ENCODE measurements around the gene CELA3B.
"Not testable (repeated sequence)": the region's sequence is repeated elsewhere in the genome, so short reads cannot be mapped to it uniquely, and the experiment has no call there.

The CELA3B gene

DNA sequence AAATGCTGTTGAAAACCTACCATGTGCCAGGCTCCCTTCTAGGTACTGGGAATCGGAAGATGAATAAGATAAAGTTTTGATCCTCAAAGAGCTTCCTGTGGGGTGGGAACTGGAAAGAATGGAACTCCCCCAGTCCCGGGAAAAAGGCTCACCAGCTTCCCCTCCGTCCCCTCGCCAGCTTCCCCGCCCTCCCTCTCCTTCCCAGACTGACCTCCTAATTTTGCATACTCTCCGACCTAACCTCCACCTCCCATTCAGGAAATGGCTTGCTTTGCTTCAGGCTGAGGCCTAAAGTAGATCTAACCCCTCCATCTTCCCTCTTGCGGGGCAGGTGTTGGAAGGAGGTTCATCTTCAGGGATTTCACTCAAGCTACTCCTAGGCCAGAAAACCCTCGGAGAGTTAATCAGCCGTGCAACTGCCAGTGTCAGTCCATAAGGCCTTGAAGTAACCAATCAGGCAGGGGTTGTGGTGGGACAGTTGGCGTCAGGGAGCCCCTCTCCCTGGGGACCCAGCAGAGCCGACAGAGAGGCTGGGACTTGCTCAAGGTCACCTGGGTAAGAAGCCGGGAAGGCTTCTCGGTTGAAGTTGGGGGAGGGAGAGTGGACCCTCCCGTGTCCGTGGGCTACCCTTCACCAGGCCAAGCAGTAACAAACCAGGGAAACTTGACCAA lies 21.9 kb downstream of the CELA3B start:
- H3K27me3 ChIP-seq (ENCODE audit: insufficient read depth, poor library complexity, severe bottlenecking); H3K4me3 ChIP-seq (replicated peaks; ENCODE audit: insufficient read depth, low read length); DNase-seq (ENCODE audit: low read depth in 1 of 2, low spot score in 1 of 2); H3K27ac ChIP-seq (replicated peaks): not testable (repeated sequence)

DNA sequence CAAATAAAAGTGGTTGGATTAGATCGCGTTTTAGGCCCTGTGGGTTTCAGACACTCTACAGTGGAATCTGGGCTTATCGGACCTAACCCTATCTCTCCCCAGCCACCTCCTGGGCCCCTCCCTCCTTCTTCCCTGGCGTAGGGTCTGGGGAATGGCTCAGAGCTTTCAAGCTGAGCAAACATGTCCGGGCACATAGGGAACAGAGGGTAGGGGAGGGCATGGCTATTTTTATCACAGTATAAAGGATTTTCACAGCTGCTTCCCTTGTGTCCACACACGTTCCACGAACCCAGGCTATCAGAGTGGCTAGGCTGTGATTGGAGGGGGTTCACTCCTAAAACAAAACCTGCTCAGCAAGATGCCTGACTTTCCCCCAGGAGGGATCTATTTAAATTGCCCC lies 22.8 kb downstream of the CELA3B start:
- H3K27ac ChIP-seq (replicated peaks); H3K4me3 ChIP-seq (replicated peaks; ENCODE audit: insufficient read depth, low read length); DNase-seq (ENCODE audit: low read depth in 1 of 2, low spot score in 1 of 2); H3K27me3 ChIP-seq (ENCODE audit: insufficient read depth, poor library complexity, severe bottlenecking): not testable (repeated sequence)

DNA sequence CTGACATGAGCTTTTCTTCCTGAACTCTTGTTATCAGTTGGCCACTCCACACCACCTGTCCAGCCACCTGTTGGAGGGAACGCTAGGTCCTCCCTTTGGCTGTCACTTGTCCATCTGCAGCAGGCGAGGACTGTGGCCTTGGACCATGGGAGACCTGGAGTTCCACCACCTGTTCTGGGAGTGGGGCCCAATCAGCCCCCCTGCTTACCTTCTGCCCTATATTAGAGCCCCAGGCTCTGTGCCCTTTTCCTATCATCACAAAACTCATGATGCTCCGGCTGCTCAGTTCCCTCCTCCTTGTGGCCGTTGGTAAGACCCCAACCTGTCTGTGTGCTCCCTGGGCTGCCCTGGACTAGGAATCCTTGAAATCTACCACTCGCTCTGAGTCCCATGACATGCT lies 24.6 kb downstream of the CELA3B start, which contains the start of gene CELA3A:
Gene CELA3A (plus strand): TSS at position 249 of the 400 bp plus-strand sequence. CDS start 18 bp downstream, at position 267.
- no peak for DNase-seq (ENCODE audit: low read depth in 1 of 2, low spot score in 1 of 2)
- no peaks in the 10 kb centered on the region for H3K27me3 ChIP-seq (ENCODE audit: insufficient read depth, poor library complexity, severe bottlenecking)
- no peak within 1 kb of the TSS for H3K4me3 ChIP-seq (replicated peaks; ENCODE audit: insufficient read depth, low read length)
- TF ChIP-seq GABPA (IDR thresholded peaks at IDR 0.05; ENCODE audit: low read depth) (no peak), POLR2AphosphoS5 (IDR thresholded peaks at IDR 0.05; ENCODE audit: low read depth) (no peak), SPI1 (IDR thresholded peaks at IDR 0.05; ENCODE audit: borderline replicate concordance, low read depth) (no peak)
- TF ChIP-seq, protein P1, sequence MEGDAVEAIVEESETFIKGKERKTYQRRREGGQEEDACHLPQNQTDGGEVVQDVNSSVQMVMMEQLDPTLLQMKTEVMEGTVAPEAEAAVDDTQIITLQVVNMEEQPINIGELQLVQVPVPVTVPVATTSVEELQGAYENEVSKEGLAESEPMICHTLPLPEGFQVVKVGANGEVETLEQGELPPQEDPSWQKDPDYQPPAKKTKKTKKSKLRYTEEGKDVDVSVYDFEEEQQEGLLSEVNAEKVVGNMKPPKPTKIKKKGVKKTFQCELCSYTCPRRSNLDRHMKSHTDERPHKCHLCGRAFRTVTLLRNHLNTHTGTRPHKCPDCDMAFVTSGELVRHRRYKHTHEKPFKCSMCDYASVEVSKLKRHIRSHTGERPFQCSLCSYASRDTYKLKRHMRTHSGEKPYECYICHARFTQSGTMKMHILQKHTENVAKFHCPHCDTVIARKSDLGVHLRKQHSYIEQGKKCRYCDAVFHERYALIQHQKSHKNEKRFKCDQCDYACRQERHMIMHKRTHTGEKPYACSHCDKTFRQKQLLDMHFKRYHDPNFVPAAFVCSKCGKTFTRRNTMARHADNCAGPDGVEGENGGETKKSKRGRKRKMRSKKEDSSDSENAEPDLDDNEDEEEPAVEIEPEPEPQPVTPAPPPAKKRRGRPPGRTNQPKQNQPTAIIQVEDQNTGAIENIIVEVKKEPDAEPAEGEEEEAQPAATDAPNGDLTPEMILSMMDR (IDR thresholded peaks at IDR 0.05; ENCODE audit: insufficient read depth, low read length), result no peak
- TF ChIP-seq, protein P2, sequence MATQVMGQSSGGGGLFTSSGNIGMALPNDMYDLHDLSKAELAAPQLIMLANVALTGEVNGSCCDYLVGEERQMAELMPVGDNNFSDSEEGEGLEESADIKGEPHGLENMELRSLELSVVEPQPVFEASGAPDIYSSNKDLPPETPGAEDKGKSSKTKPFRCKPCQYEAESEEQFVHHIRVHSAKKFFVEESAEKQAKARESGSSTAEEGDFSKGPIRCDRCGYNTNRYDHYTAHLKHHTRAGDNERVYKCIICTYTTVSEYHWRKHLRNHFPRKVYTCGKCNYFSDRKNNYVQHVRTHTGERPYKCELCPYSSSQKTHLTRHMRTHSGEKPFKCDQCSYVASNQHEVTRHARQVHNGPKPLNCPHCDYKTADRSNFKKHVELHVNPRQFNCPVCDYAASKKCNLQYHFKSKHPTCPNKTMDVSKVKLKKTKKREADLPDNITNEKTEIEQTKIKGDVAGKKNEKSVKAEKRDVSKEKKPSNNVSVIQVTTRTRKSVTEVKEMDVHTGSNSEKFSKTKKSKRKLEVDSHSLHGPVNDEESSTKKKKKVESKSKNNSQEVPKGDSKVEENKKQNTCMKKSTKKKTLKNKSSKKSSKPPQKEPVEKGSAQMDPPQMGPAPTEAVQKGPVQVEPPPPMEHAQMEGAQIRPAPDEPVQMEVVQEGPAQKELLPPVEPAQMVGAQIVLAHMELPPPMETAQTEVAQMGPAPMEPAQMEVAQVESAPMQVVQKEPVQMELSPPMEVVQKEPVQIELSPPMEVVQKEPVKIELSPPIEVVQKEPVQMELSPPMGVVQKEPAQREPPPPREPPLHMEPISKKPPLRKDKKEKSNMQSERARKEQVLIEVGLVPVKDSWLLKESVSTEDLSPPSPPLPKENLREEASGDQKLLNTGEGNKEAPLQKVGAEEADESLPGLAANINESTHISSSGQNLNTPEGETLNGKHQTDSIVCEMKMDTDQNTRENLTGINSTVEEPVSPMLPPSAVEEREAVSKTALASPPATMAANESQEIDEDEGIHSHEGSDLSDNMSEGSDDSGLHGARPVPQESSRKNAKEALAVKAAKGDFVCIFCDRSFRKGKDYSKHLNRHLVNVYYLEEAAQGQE (IDR thresholded peaks at IDR 0.05; ENCODE audit: insufficient replicate concordance, low read depth), result no peak
- H3K27ac ChIP-seq (replicated peaks), result no peak within 1 kb of the TSS

DNA sequence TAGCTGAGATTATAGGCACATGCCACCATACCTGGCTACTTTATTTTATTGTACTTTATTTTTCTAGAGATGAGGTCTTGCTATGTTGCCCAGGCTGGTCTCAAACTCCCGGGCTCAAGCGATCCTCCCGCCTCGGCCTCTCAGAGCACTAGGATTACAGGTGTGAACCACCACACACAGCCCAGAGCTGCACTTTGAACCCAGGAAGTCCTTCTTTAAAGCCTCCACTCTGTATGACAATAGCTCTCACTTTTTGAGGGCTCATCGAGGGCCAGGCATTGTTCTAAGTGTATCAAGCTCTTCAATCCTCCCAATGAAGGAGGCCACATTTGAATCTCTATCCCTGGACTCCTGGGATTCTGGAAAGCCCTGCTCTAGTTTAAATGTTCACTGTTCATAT lies 25.6 kb downstream of the CELA3B start:
- not testable (repeated sequence) for H3K27ac ChIP-seq (replicated peaks)

DNA sequence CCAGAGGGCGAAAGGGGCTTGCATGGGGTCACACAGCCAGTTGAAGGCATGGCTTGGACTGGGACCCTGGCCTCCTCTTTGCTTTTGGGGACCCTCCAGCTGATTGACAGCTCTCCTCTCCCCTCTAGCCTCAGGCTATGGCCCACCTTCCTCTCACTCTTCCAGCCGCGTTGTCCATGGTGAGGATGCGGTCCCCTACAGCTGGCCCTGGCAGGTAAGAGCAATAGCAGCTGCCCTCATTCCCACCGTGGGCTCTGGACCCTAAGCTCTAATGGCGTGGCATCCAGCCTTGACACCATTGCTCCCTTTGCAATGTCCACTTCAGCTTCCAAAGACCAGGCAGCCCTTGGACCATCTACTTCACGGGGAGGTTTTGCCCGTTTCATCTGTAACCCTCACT lies 26.1 kb downstream of the CELA3B start:
- not testable (repeated sequence) for H3K27ac ChIP-seq (replicated peaks); H3K27me3 ChIP-seq (ENCODE audit: insufficient read depth, poor library complexity, severe bottlenecking); H3K4me3 ChIP-seq (replicated peaks; ENCODE audit: insufficient read depth, low read length); DNase-seq (ENCODE audit: low read depth in 1 of 2, low spot score in 1 of 2)

More for the DNA sequence above, 25.6 kb downstream of the CELA3B start:
- not testable (repeated sequence) for H3K27me3 ChIP-seq (ENCODE audit: insufficient read depth, poor library complexity, severe bottlenecking); DNase-seq (ENCODE audit: low read depth in 1 of 2, low spot score in 1 of 2); H3K4me3 ChIP-seq (replicated peaks; ENCODE audit: insufficient read depth, low read length)

DNA sequence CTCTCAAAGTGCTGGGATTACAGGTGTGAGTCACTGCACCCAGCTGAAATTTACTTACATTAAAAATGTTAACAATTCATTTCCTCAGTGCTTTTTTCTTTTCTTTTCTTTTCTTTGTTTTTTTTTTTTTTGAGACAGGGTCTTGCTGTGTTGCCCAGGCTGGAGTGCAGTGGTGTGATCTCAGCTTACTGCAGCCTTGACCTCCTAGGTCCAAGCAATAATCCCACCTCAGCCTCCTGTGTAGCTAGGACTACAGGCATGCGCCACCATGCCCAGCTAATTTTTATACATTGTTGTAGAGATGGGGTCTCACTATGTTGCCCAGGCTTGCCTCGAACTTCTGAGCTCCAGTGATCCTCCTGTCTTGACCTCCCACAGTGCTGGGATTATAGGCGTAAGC lies 27.1 kb downstream of the CELA3B start:
- H3K4me3 ChIP-seq (replicated peaks; ENCODE audit: insufficient read depth, low read length); H3K27me3 ChIP-seq (ENCODE audit: insufficient read depth, poor library complexity, severe bottlenecking); DNase-seq (ENCODE audit: low read depth in 1 of 2, low spot score in 1 of 2); H3K27ac ChIP-seq (replicated peaks): not testable (repeated sequence)

DNA sequence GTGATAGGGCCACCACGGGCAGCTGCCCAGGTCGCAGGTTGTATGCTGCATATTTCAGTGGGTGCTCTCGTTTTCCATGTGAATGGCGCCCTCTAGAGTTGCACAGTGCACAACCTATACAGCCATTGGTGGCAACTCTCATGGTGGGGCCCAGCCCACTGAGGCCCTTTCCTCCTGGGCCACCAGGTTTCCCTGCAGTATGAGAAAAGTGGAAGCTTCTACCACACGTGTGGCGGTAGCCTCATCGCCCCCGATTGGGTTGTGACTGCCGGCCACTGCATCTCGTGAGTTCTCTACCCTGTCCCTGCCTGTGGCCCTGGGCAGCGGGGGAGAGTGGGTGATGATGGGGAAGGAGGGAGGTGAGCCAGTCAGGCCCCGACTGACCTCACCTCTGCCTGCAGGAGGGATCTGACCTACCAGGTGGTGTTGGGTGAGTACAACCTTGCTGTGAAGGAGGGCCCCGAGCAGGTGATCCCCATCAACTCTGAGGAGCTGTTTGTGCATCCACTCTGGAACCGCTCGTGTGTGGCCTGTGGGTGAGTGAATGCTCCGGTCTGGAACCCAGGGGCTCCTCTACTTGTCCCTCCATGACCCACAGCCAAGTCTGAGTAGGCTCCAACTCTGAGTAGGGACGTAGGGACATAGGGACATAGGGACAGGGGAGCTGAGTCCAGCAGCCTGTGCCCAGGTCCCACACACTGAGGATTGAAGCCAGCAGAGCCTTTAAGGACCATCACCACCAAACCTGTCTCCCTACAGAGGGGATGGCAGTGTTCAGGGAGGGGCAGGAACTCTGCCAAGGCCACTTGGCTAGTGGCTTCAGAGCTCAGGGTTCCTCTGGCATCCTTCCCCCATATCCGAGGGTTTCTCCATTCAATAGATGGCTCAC lies 28.7 kb downstream of the CELA3B start:
- not testable (repeated sequence) for H3K27ac ChIP-seq (replicated peaks); H3K27me3 ChIP-seq (ENCODE audit: insufficient read depth, poor library complexity, severe bottlenecking); H3K4me3 ChIP-seq (replicated peaks; ENCODE audit: insufficient read depth, low read length)
- DNase-seq (ENCODE audit: low read depth in 1 of 2, low spot score in 1 of 2), result peak in 1 of 2 experiments; percentile 39

DNA sequence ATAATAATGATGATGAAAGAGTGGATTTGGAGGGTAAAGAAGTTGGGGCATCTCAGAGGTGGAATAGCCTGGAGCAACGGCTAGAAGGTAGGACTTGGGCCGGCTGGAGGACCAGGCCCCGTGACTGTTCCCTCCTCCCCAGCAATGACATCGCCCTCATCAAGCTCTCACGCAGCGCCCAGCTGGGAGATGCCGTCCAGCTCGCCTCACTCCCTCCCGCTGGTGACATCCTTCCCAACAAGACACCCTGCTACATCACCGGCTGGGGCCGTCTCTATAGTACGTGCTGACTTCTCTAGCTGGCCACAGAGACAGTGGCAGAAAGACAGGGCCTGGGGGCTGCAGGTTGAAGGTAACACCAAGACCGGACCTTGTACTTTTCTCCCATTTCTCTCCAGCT lies 29.9 kb downstream of the CELA3B start:
- H3K4me3 ChIP-seq (replicated peaks; ENCODE audit: insufficient read depth, low read length); H3K27me3 ChIP-seq (ENCODE audit: insufficient read depth, poor library complexity, severe bottlenecking); H3K27ac ChIP-seq (replicated peaks); DNase-seq (ENCODE audit: low read depth in 1 of 2, low spot score in 1 of 2): not testable (repeated sequence)

DNA sequence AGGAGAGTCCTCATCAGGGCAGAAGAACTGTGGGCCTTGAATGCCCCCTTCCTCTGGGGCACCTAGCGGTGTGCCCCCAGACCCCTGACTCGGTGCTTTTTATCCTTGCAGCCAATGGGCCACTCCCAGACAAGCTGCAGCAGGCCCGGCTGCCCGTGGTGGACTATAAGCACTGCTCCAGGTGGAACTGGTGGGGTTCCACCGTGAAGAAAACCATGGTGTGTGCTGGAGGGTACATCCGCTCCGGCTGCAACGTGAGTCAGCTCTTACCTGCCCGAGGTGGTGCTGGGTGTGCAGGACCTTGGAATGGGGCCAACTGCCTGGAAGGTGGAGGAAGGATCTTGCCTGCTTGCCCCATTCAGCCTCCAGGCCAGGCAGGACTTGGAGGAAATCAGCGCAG lies 30.4 kb downstream of the CELA3B start:
- H3K4me3 ChIP-seq (replicated peaks; ENCODE audit: insufficient read depth, low read length); H3K27me3 ChIP-seq (ENCODE audit: insufficient read depth, poor library complexity, severe bottlenecking); DNase-seq (ENCODE audit: low read depth in 1 of 2, low spot score in 1 of 2); H3K27ac ChIP-seq (replicated peaks): not testable (repeated sequence)

DNA sequence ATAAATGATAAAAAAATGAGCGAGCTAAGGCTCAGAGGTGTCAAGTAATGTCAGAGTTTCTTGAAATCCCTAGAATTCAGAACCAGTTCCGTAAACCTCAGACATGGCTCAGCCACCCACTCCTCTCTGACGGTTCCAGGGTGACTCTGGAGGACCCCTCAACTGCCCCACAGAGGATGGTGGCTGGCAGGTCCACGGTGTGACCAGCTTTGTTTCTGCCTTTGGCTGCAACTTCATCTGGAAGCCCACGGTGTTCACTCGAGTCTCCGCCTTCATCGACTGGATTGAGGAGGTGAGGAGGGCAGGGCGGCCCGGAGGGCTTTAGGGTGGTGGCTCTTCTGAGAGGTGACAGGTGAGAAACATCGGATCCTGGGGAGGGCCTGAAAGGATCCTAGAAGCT lies 32.7 kb downstream of the CELA3B start:
- not testable (repeated sequence) for DNase-seq (ENCODE audit: low read depth in 1 of 2, low spot score in 1 of 2); H3K27me3 ChIP-seq (ENCODE audit: insufficient read depth, poor library complexity, severe bottlenecking); H3K4me3 ChIP-seq (replicated peaks; ENCODE audit: insufficient read depth, low read length); H3K27ac ChIP-seq (replicated peaks)

DNA sequence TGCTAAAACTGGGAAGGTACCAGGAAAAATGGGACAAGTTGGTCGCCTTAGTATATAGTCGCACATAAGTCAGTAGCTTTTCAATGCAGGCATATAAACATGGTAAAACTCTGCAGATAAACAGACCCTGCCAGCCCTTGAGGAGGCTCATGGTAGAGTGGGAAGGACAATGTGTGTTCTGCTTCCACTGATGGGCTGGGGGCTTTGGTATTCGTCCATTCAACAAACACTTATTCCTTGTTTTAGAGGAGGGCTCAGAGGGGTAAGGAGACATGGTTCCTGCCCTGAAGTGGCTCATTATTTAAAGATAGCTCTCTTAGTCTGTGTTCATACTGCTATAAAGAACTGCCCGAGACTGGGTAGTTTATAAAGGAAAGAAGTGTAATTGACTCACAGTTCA lies 35.9 kb downstream of the CELA3B start:
- not testable (repeated sequence) for DNase-seq (ENCODE audit: low read depth in 1 of 2, low spot score in 1 of 2); H3K27ac ChIP-seq (replicated peaks); H3K4me3 ChIP-seq (replicated peaks; ENCODE audit: insufficient read depth, low read length); H3K27me3 ChIP-seq (ENCODE audit: insufficient read depth, poor library complexity, severe bottlenecking)
